GM12878 (cell line): ENCODE results near the gene CCDC134. TPM values are rescaled to one million over a fixed set of nuclear protein-coding genes. Genes with fewer than 3 reads are reported as not detected.

Experiments
- ASH2L ChIP-seq: fragments of 300-600, 200-600 bp; sonication (generic); IDR thresholded peaks from 2 replicates; pipeline ENCODE4 v1.6.1; 2017; ENCODE audit warnings: low read depth, mild to moderate bottlenecking, borderline replicate concordance
- IRF5 ChIP-seq: fragments of 450-650 bp; IDR thresholded peaks from 2 replicates; pipeline ENCODE4 v1.6.1; 2017; ENCODE audit warnings: borderline replicate concordance
- KAT2A ChIP-seq: conservative IDR thresholded peaks from 2 replicates; pipeline ENCODE4 v1.6.1; 2011; ENCODE audit warnings: low read depth, low read length; ENCODE audit not compliant: control insufficient read depth
- MAX ChIP-seq: IDR thresholded peaks from 2 replicates; pipeline ENCODE4 v1.6.1; 2012; ENCODE audit warnings: low read depth, low read length, improper control_type of control experiment
- MTA2 ChIP-seq: fragments of 450-650 bp; IDR thresholded peaks from 2 replicates; pipeline ENCODE4 v1.6.1; 2016; ENCODE audit warnings: low read depth, mild to moderate bottlenecking, moderate library complexity
- MTA3 ChIP-seq: IDR thresholded peaks from 2 replicates; pipeline ENCODE4 v1.6.1; 2012; ENCODE audit warnings: low read length, inconsistent platforms, borderline replicate concordance
- MYB ChIP-seq: fragments of 150-350 bp; IDR thresholded peaks from 2 replicates; pipeline ENCODE4 v1.6.1; 2014; ENCODE audit warnings: mild to moderate bottlenecking, low read depth, low read length, borderline replicate concordance
- NBN ChIP-seq: fragments of 450-650 bp; IDR thresholded peaks from 2 replicates; pipeline ENCODE4 v1.6.1; 2016
- NR2F1 ChIP-seq: fragments of 450-650 bp; conservative IDR thresholded peaks from 2 replicates; pipeline ENCODE4 v1.6.1; 2017; ENCODE audit warnings: mild to moderate bottlenecking
- PML ChIP-seq: IDR thresholded peaks from 2 replicates; pipeline ENCODE4 v1.6.1; 2012; ENCODE audit warnings: low read length, inconsistent platforms
- PRDM15 ChIP-seq: fragments of 450-650 bp; formaldehyde crosslinking; IDR thresholded peaks from 2 replicates; pipeline ENCODE4 v1.4.0; 2020; ENCODE audit warnings: mild to moderate bottlenecking, moderate library complexity
- RAD21 ChIP-seq: IDR thresholded peaks from 2 replicates; pipeline ENCODE4 v1.6.1; 2011; ENCODE audit warnings: mild to moderate bottlenecking, low read depth, low read length, moderate library complexity; ENCODE audit not compliant: insufficient read depth
- RB1 ChIP-seq: fragments of 450-650 bp; formaldehyde crosslinking; IDR thresholded peaks from 2 replicates; pipeline ENCODE4 v1.6.1; 2017; ENCODE audit warnings: mild to moderate bottlenecking, borderline replicate concordance
- SKIL ChIP-seq: fragments of 450-650 bp; IDR thresholded peaks from 2 replicates; pipeline ENCODE4 v1.6.1; 2017; ENCODE audit warnings: mild to moderate bottlenecking, low read depth, inconsistent platforms; ENCODE audit not compliant: poor library complexity, severe bottlenecking
- SRF ChIP-seq, 2 experiments: IDR thresholded peaks; 2 replicates each; pipeline ENCODE4 v1.6.1; 2011; ENCODE audit warnings: low read depth in 2 of 2, low read length in 2 of 2, mild to moderate bottlenecking in 1 of 2, moderate library complexity in 1 of 2
- STAT1 ChIP-seq: fragments of 450-650 bp; conservative IDR thresholded peaks from 2 replicates; pipeline ENCODE4 v1.6.1; 2014; ENCODE audit warnings: antibody characterized with exemption, mild to moderate bottlenecking
- TBL1XR1 ChIP-seq: IDR thresholded peaks from 2 replicates; pipeline ENCODE4 v1.6.1; 2012; ENCODE audit warnings: low read depth, low read length, improper control_type of control experiment
- ZBED1 ChIP-seq: IDR thresholded peaks from 2 replicates; pipeline ENCODE4 v1.6.1; 2016; ENCODE audit warnings: borderline replicate concordance
- ZNF687 ChIP-seq: fragments of 450-650 bp; IDR thresholded peaks from 2 replicates; pipeline ENCODE4 v1.6.1; 2017; ENCODE audit warnings: mild to moderate bottlenecking, moderate library complexity
- polyA plus RNA-seq, 11 experiments: library from polyadenylated mRNA; depleted of rRNA in 4 of 11; unstranded in 6 of 11; stranded (reverse) in 5 of 11; fragments of >200 nt; fragmentation: Nextera tagmentation in 4 of 11; fragmentation: Illumina TruSeq in 1 of 11; extraction: Ambion mirVana in 4 of 11; extraction: Trizol in 1 of 11; gene quantifications; 1 replicate in 1 of 11; 2 replicates in 10 of 11; pipeline versions ENCODE4 v1.2.1 to v1.2.3, GENCODE V29; 2011 to 2016; ENCODE audit warnings: inconsistent platforms in 2 of 11, missing spikeins in 2 of 11, low read depth in 1 of 11
- total RNA-seq, 4 experiments: library from RNA; depleted of rRNA in 3 of 4; stranded (reverse); fragments of >200 nt in 3 of 4; fragmentation: Illumina TruSeq in 1 of 4; extraction: Trizol in 1 of 4; gene quantifications; 2 replicates each; pipeline versions ENCODE4 v1.2.1 to v1.2.3, GENCODE V29; 2013 to 2021

The CCDC134 gene
- total and polyA plus RNA-seq, 10 of the 15 experiments (the other 5 are each of a cell fraction or from before 2014, with no cell fraction given) = 0.35 to 19.3 (median 11.8) TPM

GRCh38 chr22:41857155-41857859 is 56.8 kb downstream of the CCDC134 start (continued):
- TF ChIP-seq RAD21 (peak; percentile 64), PRDM15 (CRISPR knock-in tag) (no peak), PML (no peak), NR2F1 (peak; percentile 43; the same call in 1 of the 2 replicates), MTA2 (no peak), MYB (no peak), SKIL (no peak), ASH2L (no peak), ZNF687 (no peak), RB1 (peak; percentile 28; the same call in 1 of the 2 replicates), STAT1 (no peak), IRF5 (no peak), MTA3 (no peak), KAT2A (no peak), MAX (no peak), TBL1XR1 (no peak), SRF (IDR thresholded peaks at IDR 0.05; ENCODE audit: low read depth in 2 of 2, low read length in 2 of 2) (no peak), NBN (0 out of 2 replicates have a peak, but pooled peaks have one; percentile 36), ZBED1 (0 out of 2 replicates have a peak, but pooled peaks have one; percentile 39)
